Activated CD4-positive, CD25-positive, alpha-beta regulatory T cell treated with anti-CD3 and anti-CD28 coated beads, Interleukin-2, amount 50 U/mL, for 72 hours (primary cell): ENCODE measurements around the gene LOC101059915.
"Not testable (repeated sequence)": the region's sequence is repeated elsewhere in the genome, so short reads cannot be mapped to it uniquely, and the experiment has no call there.

Experiments
- DNase-seq: peaks from one replicate; pipeline ENCODE4 v3.0.0; 2021

LOC101059915 gene

GRCh38 chrX:71644406-71644805, 22.9 kb upstream of the LOC101059915 start:
- not testable (repeated sequence) for DNase-seq

DNA sequence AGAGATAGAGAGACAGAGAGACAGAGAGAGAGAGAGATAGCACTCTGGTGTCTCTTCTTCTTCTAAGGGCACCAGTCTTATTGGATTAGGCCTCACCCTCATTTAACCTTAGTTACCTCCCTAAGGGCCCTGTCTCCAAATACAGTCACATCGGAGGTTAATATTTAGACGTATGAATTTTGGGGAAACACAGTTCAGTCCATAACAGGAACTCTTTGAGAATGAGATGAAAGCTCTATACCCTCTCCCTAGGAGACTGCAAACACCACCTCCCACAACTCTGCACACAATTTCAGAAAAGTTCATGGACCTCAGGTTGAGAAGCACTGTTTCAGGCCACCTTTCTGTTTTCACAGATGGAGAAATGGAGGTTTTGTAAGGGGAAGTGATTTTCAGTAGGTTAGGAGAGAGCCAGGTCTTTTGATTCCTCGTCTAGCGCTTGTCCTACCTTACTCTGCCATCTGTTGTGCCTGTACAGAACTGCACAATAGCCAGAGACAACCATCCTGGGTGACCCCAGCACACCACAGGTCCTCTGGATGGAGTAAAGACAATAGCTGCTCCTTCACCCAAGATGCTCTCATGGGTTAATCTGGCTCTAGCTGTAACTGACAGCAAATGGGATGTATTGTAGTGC, 16.9 kb upstream of the LOC101059915 start:
- no peak for DNase-seq

DNA sequence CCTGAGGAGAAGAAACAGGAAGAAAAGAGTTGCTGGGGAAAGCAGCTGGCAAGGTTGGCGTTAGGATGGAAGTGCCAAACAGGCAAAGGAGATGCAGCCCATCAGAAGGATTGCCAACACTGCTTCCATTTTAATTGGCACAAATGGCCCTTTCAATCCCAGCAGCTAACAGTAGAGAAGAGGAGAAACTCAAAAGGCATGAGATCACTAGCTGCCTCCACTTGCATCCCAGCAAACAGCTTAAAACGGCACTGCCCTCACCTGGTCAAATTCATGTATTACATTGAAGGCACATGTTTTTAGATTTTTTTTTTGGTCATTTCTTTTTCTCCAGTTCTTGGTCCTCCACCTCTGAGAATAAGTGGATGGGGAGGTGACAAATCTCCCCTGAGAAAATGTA, 14.9 kb upstream of the LOC101059915 start:
- no peak for DNase-seq

DNA sequence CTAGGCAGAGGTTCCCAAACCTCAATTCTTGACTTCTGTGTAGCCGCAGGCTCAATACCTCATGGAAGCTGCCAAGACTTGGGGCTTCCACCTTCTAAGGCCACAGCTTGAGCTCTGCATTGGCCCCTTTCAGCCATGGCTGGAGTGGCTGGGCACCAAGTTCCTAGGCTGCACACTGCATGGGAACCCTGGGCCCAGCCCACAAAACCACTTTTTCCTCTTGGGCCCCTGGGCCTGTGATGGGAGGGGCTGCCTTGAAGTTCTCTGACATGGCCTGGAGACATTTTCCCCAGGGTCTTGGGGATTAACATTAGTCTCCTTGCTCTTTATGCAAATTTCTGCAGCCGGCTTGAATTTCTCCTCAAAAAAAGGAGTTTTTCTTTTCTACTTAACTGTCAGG, 14.0 kb upstream of the LOC101059915 start:
- DNase-seq = no peak

DNA sequence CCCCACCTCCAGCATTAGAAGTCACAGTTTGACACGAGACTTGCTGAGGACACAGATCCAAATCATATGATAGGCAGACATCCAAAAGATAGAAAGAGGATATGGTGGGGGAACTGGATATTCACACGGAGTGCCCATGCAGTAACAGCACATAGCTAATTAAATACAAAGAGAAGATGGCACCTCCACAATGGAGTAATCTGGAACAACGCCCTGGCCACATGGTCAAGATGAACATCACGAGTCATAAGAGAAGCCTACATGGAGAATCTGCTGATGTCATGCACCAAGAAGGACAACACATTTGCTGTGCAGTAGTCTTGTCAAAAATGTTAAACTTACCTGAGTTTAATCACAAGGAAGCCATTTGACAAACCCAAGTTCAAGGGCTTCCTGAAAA, 10.1 kb upstream of the LOC101059915 start:
- DNase-seq = no peak

DNA sequence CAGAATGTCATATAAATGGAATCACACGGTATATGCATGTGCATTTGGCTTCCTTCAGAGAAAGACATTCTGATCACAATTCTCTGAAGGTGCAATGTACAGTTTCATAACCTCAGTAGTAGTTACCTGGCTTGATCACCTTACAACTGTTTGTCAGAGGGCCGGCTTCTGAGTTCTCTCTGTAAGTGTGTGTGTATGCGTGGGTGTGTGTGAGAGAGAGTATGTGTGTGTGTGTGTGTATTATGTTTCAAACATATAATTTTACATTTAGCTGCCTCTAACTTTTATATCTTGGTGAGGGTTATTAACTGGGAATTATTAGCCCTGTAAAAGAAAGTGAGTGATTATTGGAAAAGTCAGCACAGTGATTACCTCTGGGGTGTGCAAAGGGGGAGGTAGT, 8.0 kb upstream of the LOC101059915 start:
- DNase-seq = no peak

DNA sequence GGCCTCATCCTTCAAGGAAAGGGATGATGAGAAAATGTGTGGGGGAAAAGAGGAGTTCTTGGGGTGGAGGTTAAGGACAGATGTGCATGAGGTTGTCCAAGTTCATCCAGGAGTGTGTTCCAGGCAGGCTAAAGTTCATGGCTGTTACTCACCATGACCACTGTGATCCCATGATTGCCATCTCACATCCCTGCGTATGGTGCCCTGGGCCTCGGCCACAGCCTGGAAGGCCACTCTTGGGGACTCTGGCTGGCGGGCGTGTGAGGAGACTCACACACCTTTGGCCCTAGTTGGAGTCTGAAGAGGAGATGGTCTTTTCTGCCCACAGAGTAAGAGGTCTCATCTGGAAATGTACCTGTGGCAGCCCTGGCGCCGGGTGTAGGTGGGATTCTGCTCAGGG, 7.4 kb upstream of the LOC101059915 start:
- DNase-seq = no peak

- no peak for DNase-seq
These were observed 6.6 kb upstream of the LOC101059915 start for GRCh38 chrX:71660562-71661416.

GRCh38 chrX:71661919-71662318, 5.4 kb upstream of the LOC101059915 start:
- DNase-seq = no peak

GRCh38 chrX:71662654-71663053, 4.7 kb upstream of the LOC101059915 start:
- not testable (repeated sequence) for DNase-seq

DNA sequence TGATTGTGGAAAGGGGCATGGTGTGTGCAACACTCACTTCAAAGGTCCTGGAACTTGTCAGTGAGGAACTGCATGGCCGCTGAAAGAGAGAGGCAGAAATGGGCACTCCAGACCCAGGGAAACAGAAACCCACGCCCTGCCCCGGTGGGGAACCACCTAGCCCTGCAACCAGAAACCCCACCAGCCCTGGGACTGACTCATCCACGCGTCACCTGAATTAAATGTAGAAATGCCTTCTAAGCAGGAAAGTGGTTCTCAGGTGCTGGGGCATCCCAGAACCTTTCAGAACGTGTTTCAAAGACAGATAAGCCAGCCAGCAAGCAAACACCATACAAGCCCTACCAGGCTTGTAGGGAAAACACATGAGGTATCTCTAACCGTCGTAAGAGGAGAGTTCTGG, 4.1 kb upstream of the LOC101059915 start:
- DNase-seq = not testable (repeated sequence)

DNA sequence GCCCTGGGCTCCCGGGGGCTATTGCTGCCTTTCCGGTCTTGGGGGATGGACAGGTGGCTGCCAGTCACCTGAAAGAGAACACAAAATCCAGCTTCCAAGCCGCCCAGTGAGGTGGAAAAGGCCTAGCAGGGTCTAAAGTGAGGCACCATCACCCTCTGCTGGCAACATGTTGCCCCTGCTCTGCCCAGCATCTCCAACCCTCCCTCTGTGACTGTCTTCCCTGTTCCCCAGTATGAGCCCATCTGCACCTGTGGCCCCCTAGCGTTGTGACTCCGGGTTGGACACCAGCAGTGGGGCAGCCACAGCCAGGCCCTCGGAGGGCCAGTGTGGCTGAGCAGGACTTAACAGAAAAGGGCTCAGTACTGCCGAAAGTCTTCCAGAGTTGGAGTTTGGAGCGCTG, 3.1 kb upstream of the LOC101059915 start:
- DNase-seq = not testable (repeated sequence)

GRCh38 chrX:71664889-71665491, 2.4 kb upstream of the LOC101059915 start:
- DNase-seq = no peak

DNA sequence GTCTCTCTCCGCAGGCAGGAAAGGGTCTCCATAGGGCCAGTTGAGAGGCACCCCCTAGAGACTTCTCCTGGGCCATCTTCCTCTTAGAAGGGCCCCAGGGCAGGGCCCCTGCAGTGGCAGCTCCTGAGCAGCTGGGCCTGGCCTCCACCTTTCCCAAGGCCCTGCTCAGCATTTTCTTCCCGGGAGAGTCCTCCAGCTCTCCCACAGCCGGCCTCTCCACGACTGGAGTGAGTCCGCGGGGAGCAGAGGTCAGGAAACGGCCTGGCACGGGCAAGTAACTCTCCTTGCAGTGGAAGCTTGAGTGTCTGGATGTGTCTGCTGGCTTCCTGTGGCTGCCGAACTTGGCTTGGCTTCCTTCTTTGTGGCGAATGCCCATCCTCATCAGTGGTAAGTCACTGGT, 1.6 kb upstream of the LOC101059915 start:
- no peak for DNase-seq

GRCh38 chrX:71666240-71667223, 814 bp upstream of the LOC101059915 start:
- DNase-seq = no peak

DNA sequence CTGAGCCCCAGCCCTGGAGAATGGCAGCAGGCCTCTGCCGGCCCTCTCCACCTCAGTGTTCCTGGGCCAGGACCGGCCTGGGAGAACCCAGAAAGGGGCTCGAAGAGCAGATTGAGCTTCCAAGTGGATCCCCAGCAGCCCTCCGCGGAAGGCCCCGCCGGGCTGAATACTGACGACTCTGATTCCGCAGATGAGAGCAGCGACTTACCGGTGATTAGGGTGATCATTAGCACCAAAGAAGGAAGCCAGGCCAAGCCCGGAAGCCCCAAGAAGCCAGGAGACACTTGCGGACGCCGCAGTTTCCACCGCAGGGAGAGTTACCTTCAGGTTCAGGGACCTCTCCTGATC, 876 bp downstream of the LOC101059915 start:
- no peak for DNase-seq

GRCh38 chrX:71669492-71669891, 2.1 kb downstream of the LOC101059915 start:
- no peak for DNase-seq

DNA sequence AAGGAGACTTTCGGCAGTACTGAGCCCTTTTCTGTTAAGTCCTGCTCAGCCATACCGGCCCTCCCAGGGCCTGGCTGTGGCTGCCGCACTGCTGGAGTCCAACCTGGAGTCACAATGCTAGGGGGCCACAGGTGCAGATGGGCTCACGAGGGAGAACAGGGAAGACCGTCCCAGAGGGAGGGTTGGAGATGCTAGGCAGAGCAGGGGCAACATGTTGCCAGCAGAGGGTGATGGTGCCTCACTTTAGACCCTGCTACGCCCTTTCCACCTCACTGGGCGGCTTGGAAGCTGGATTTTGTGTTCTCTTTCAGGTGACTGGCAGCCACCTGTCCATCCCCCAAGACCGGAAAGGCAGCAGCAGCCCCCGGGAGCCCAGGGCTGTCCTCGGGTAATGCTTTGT, 2.6 kb downstream of the LOC101059915 start:
- not testable (repeated sequence) for DNase-seq

DNA sequence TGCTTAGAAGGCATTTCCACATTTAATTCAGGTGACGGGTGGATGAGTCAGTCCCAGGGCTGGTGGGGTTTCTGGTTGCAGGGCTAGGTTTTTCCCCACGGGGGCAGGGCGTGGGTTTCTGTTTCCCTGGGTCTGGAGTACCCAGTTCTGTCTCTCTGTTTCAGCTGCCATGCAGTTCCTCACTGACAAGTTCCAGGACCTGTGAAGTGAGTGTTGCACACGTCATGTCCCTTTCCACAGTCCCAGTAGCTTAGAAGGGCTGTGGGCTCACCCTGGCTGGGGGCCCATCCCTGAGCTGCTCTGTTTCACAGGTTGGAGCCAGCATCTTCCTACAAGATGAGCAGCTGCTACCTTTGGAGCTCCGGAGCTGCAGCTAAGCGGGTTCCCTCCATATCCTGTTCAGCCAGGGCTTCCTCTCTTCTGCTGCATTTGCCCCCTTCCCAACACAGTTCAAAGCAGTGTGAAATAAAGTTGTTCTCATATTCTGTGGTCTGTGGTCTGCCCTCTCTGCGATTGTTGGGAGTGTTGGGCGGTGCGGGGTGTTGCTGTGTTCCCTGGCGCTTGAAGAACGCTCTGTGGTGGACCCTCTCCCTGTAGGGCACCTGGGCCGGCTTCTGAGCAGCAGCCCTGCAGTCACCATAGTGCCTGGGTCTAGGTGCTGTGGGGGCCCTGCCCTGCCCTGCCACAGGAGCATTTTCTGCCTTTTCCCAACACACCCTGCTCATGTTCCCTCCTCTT, 3.9 kb downstream of the LOC101059915 start:
- DNase-seq = no peak

- no peak for DNase-seq
These were observed 4.6 kb downstream of the LOC101059915 start for GRCh38 chrX:71671938-71672337.

DNA sequence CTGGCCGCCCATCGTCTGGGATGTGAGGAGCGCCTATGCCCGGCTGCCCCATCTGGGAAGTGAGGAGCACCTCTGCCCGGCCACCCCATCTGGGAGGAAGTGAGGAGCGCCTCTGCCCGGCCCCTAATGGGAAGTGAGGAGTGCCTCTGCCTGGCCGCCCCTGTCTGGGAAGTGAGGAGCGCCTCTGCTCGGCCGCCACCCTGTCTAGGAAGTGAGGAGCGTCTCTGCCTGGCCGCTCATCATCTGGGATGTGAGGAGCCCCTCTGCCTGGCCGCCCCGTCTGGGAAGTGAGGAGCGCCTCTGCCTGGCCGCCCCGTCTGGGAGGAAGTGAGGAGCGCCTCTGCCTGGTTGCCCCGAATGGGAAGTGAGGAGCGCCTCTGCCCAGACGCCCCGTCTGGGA, 8.3 kb downstream of the LOC101059915 start:
- DNase-seq = not testable (repeated sequence)
